Gastrocnemius medialis (tissue), 4 donors: ENCODE results near the gene RDH5. TPM values are rescaled to one million over a fixed set of nuclear protein-coding genes. Genes with fewer than 3 reads are reported as not detected.

Experiments
- ATAC-seq, 2 donors: fragments of 150-250 bp; one replicate each; pipeline ENCODE4 v1.9.1; 2016
- DNase-seq, 2 donors: peaks; one replicate each; pipeline ENCODE4 v3.0.0-alpha.2; 2019
- H3K27ac ChIP-seq, 4 donors: fragments of 200-600 bp; sonication (generic); 1 replicate in 1 of 4; 2 replicates in 3 of 4; pipeline ENCODE4 v1.5.1; 2016 to 2018; ENCODE audit warnings: mild to moderate bottlenecking in 2 of 4, moderate library complexity in 1 of 4
- H3K27me3 ChIP-seq, 3 donors: fragments of 200-600 bp; sonication (generic) in 2 of 3; 1 replicate in 1 of 3; 2 replicates in 2 of 3; pipeline versions ENCODE4 v1.5.1 to v1.6.0; 2016 to 2019; ENCODE audit warnings: mild to moderate bottlenecking in 1 of 3, moderate library complexity in 1 of 3
- H3K36me3 ChIP-seq, 2 donors: fragments of 200-600 bp; sonication (generic) in 1 of 2; one replicate each; pipeline ENCODE4 v1.5.1; 2017 to 2018
- H3K4me1 ChIP-seq, 2 donors: fragments of 200-600 bp; sonication (generic) in 1 of 2; one replicate each; pipeline ENCODE4 v1.5.1; 2016 to 2017; ENCODE audit warnings: mild to moderate bottlenecking in 2 of 2
- H3K4me3 ChIP-seq, 4 donors: fragments of 200-600 bp; sonication (generic) in 3 of 4; 1 replicate in 1 of 4; 2 replicates in 3 of 4; pipeline ENCODE4 v1.5.1; 2016 to 2019; ENCODE audit warnings: mild to moderate bottlenecking in 2 of 4
- H3K9me3 ChIP-seq, 3 donors: fragments of 200-600 bp; sonication (generic) in 2 of 3; 1 replicate in 1 of 3; 2 replicates in 2 of 3; pipeline ENCODE4 v1.5.1; 2016 to 2019
- CTCF ChIP-seq, 5 experiments: fragments of 450-650 bp in 3 of 5; fragments of 200-600 bp in 2 of 5; sonication (generic) in 2 of 5; IDR thresholded peaks in 4 of 5; conservative IDR thresholded peaks in 1 of 5; 1 replicate in 4 of 5; 2 replicates in 1 of 5; pipeline ENCODE4 v1.5.1; 2016 to 2019; ENCODE audit warnings: antibody characterized with exemption in 5 of 5, mild to moderate bottlenecking in 3 of 5, moderate library complexity in 3 of 5
- POLR2A ChIP-seq, 2 donors: fragments of 450-650 bp; IDR thresholded peaks; one replicate each; pipeline ENCODE4 v1.6.1; 2017; ENCODE audit warnings: antibody characterized with exemption in 2 of 2, mild to moderate bottlenecking in 2 of 2, moderate library complexity in 2 of 2
- in situ Hi-C, 4 donors: fragments of 200-750 bp; cut with MboI; loops; one replicate each; pipeline versions ENCODE4 v1.15.0 to v1.8.0; 2017; ENCODE audit warnings: low sequenced_read_pairs in 4 of 4
- intact Hi-C: fragments of 100-400 bp; cut with DNase I; formaldehyde crosslinking; loops from one replicate; pipeline ENCODE4 v1.15.1; 2023; ENCODE audit warnings: low total_unique reads
- total RNA-seq, 4 donors: library from RNA; depleted of rRNA; stranded (reverse); fragments of >200 nt; gene quantifications; one replicate each; pipeline versions ENCODE4 v1.1.0 to v1.2.3, GENCODE V29; 2016

RDH5 gene, protein sequence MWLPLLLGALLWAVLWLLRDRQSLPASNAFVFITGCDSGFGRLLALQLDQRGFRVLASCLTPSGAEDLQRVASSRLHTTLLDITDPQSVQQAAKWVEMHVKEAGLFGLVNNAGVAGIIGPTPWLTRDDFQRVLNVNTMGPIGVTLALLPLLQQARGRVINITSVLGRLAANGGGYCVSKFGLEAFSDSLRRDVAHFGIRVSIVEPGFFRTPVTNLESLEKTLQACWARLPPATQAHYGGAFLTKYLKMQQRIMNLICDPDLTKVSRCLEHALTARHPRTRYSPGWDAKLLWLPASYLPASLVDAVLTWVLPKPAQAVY
- 10 to 100 TPM in 1 of 4 donors, 1 to 10 TPM in 3; 3.8 to 10.3 (median 7.5) TPM for total RNA-seq

DNA sequence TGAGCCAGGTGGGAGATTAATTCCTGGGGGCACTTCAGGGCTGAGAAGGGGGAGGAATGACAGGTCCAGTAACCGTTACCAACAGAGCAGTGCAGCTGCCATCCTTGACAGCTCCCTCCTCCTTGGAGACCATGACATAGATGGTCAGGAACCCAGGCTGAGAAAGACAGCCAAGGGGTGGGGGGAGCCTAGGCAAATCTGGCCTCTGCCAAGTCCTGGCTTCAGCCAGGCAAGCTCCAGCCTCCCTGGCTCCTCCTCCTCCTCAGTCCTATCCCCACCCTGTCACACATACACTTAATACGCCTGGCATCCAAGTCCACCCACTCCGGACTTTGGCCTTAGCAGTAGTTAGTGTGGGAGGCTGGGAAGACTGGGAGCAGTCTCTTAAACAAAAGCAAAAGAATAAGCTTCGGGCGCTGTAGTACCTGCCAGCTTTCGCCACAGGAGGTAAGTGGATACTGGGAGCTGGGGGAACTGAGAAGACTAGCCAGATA is at the start of gene RDH5:
TSS of gene RDH5 (plus strand) at position 323 of the 494 bp plus-strand sequence. CDS start 792 bp downstream, outside the sequence.
- H3K36me3 ChIP-seq = peaks cover 0 to 10% of the 10 kb centered on the region in 2 donors
- ATAC-seq (peak; percentile 31 to 48), DNase-seq (peak; percentile 76 to 88)
- in situ Hi-C loops = loop anchor here in 2 of 4 donors (5.0 to 25.0 kb wide), 3 partner anchors 38 to 1733 kb away; partner anchors contain the start of gene HOXC10 (in 1 of the 2)
- intact Hi-C loops = loop anchor here (2.0 to 10.0 kb wide), 7 partner anchors 15 to 1725 kb away; partner anchors contain the start of genes BAZ2A, NAB2 and NACA
- H3K9me3 ChIP-seq = no peaks in the 10 kb centered on the region
- peaks cover 61 to 79% of the 10 kb centered on the region in 2 donors for H3K4me1 ChIP-seq
- H3K27ac ChIP-seq = peak within 1 kb of the TSS; percentile 95 to 100 (median 99)
- H3K4me3 ChIP-seq = peak within 1 kb of the TSS in 1 of 4 donors; percentile 28
- no peak for TF ChIP-seq CTCF (IDR thresholded peaks at IDR 0.05 in 4 of 5, conservative IDR thresholded peaks at IDR 0.05 in 1 of 5)
- peak in 1 of 2 donors; percentile 40 for TF ChIP-seq POLR2A (IDR thresholded peaks at IDR 0.05)
- H3K27me3 ChIP-seq = no peaks in the 10 kb centered on the region

GRCh38 chr12:55671746-55672145 is 48.4 kb upstream of the RDH5 start:
- DNase-seq (no peak), ATAC-seq (no peak)
- TF ChIP-seq CTCF (IDR thresholded peaks at IDR 0.05 in 4 of 5, conservative IDR thresholded peaks at IDR 0.05 in 1 of 5) (no peak), POLR2A (IDR thresholded peaks at IDR 0.05) (no peak)
- H3K27me3 ChIP-seq = no peaks in the 10 kb centered on the region
- in situ Hi-C loops (loop anchor here in 2 of 4 donors (10.0 to 25.0 kb wide), 2 partner anchors 53 to 141 kb away; partner anchors contain the start of genes CD63 (in 1 of the 2), ORMDL2 (in 1 of the 2), RDH5 (in 1 of the 2) and SARNP (in 1 of the 2)), intact Hi-C loops (no loop called here)
- no peak overlapping the region for H3K4me3 ChIP-seq
- no peaks in the 10 kb centered on the region for H3K4me1 ChIP-seq
- H3K27ac ChIP-seq = no peak overlapping the region
- no peaks in the 10 kb centered on the region for H3K36me3 ChIP-seq
- H3K9me3 ChIP-seq = no peaks in the 10 kb centered on the region

GRCh38 chr12:55673638-55674037 is 46.6 kb upstream of the RDH5 start:
- no peaks in the 10 kb centered on the region for H3K4me1 ChIP-seq
- H3K36me3 ChIP-seq = no peaks in the 10 kb centered on the region
- intact Hi-C loops (no loop called here), in situ Hi-C loops (loop anchor here in 2 of 4 donors (10.0 to 25.0 kb wide), 2 partner anchors 51 to 139 kb away; partner anchors contain the start of genes CD63 (in 1 of the 2), ORMDL2 (in 1 of the 2), RDH5 (in 1 of the 2) and SARNP (in 1 of the 2))
- H3K27ac ChIP-seq = no peak overlapping the region
- H3K27me3 ChIP-seq = no peaks in the 10 kb centered on the region
- DNase-seq (no peak), ATAC-seq (peak in 1 of 2 donors; percentile 45)
- TF ChIP-seq POLR2A (IDR thresholded peaks at IDR 0.05) = no peak
- no peak overlapping the region for H3K4me3 ChIP-seq
- H3K9me3 ChIP-seq = no peaks in the 10 kb centered on the region

DNA sequence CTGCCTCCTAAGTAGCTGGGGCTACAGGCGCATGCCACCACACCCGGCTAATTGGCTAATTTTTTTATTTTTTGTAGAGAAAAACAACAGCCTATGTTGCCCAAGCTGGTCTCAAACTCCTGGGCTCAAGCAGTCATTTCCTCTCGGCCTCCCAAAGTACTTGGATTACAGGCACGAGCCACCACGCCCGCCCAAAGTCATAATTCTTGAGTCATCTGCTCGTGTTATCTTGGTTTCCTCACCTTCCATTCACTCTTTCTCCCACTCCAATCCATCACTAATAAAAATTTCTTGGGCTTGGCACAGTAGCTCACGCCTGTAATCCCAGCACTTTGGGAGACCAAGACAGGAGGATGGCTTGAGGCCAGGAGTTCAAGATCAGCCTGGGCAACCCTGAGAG is 44.5 kb upstream of the RDH5 start:
- no peaks in the 10 kb centered on the region for H3K27me3 ChIP-seq
- no peaks in the 10 kb centered on the region for H3K4me1 ChIP-seq
- no peak for ATAC-seq
- H3K36me3 ChIP-seq = no peaks in the 10 kb centered on the region
- no peak overlapping the region for H3K4me3 ChIP-seq
- no peak for DNase-seq
- no peak for TF ChIP-seq CTCF (IDR thresholded peaks at IDR 0.05 in 4 of 5, conservative IDR thresholded peaks at IDR 0.05 in 1 of 5)
- no peak for TF ChIP-seq POLR2A (IDR thresholded peaks at IDR 0.05)
- intact Hi-C loops (no loop called here), in situ Hi-C loops (loop anchor here in 2 of 4 donors (5.0 to 10.0 kb wide), 2 partner anchors 42 to 49 kb away; partner anchors contain the start of genes BLOC1S1 (in 1 of the 2), CD63 (in 1 of the 2) and RDH5 (in 1 of the 2))
- no peak overlapping the region for H3K27ac ChIP-seq
- H3K9me3 ChIP-seq = no peaks in the 10 kb centered on the region

DNA sequence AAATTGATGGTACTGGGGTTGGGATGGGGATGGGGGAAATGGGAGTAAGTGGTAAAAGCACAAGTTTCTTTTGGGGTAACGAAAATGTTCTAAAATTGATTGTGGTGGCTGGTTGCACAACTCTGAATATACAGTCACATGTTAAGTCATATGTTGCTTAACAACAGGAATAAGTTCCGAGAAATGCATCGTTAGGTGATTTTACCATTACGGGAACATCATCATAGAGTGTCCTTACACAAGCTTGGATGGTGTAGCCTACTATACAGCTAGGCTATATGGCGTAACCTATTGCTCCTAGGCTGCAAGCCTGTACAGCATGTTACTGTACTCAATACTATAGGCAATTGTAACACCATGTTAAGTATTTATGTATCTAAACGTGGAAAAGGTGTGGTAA is 43.5 kb upstream of the RDH5 start:
- DNase-seq = no peak
- no peaks in the 10 kb centered on the region for H3K36me3 ChIP-seq
- H3K27me3 ChIP-seq = no peaks in the 10 kb centered on the region
- no peaks in the 10 kb centered on the region for H3K9me3 ChIP-seq
- H3K4me1 ChIP-seq = peaks cover 5 to 9% of the 10 kb centered on the region in 2 donors
- no peak overlapping the region for H3K4me3 ChIP-seq
- intact Hi-C loops = no loop called here
- ATAC-seq = no peak
- in situ Hi-C loops = loop anchor here in 2 of 4 donors (5.0 to 10.0 kb wide), 2 partner anchors 41 to 48 kb away; partner anchors contain the start of genes BLOC1S1 (in 1 of the 2), CD63 (in 1 of the 2) and RDH5 (in 1 of the 2)
- no peak overlapping the region for H3K27ac ChIP-seq
- TF ChIP-seq CTCF (IDR thresholded peaks at IDR 0.05 in 4 of 5, conservative IDR thresholded peaks at IDR 0.05 in 1 of 5) (no peak), POLR2A (IDR thresholded peaks at IDR 0.05) (no peak)
